Cardiac muscle cell (in vitro differentiated cells and primary cell): ENCODE results near the gene UGT3A1. TPM values are rescaled to one million over a fixed set of nuclear protein-coding genes. Genes with fewer than 3 reads are reported as not detected.

ENCODE experiments used
- DNase-seq, 2 donors: peaks; one replicate each; pipeline versions ENCODE4 v3.0.0 to v3.0.0-alpha.2; 2010 to 2017; ENCODE audit warnings: low read depth in 1 of 2, low spot score in 1 of 2
- H3K27ac ChIP-seq: fragments of 200-600 bp; sonication (generic); 2 replicates; pipeline ENCODE4 v1.5.1; 2016
- H3K27me3 ChIP-seq: fragments of 200-600 bp; sonication (generic); 2 replicates; pipeline ENCODE4 v1.6.0; 2016; ENCODE audit warnings: control low read depth
- H3K36me3 ChIP-seq: fragments of 200-600 bp; sonication (generic); 2 replicates; pipeline ENCODE4 v1.5.1; 2016; ENCODE audit warnings: control low read depth
- H3K4me1 ChIP-seq: fragments of 200-600 bp; sonication (generic); 2 replicates; pipeline ENCODE4 v1.8.1; 2017; ENCODE audit warnings: low read depth, mild to moderate bottlenecking, mixed run types
- H3K4me3 ChIP-seq: fragments of 200-600 bp; sonication (generic); 2 replicates; pipeline ENCODE4 v1.5.1; 2016; ENCODE audit warnings: mild to moderate bottlenecking
- H3K9me3 ChIP-seq: fragments of 200-600 bp; sonication (generic); 2 replicates; pipeline ENCODE4 v1.5.1; 2017; ENCODE audit warnings: low read depth, mild to moderate bottlenecking, control low read depth
- polyA plus RNA-seq: library from polyadenylated mRNA; unstranded; fragments of >200 nt; fragmentation: Nextera tagmentation; extraction: Ambion mirVana; gene quantifications from 2 replicates; pipeline ENCODE4 v1.2.1, GENCODE V29; 2016
- total RNA-seq: library from RNA; depleted of rRNA; stranded (reverse); fragments of >200 nt; gene quantifications from 2 replicates; pipeline ENCODE4 v1.2.3, GENCODE V29; 2016
- TF ChIP-seq, protein P1 (sequence below): IDR thresholded peaks from 2 replicates; pipeline ENCODE4 v1.5.1; 2012; ENCODE audit warnings: low read depth, mild to moderate bottlenecking, low read length

The UGT3A1 gene
- total and polyA plus RNA-seq, 2 experiments from 2014 or later = 0.48 TPM; not detected in 1

DNA sequence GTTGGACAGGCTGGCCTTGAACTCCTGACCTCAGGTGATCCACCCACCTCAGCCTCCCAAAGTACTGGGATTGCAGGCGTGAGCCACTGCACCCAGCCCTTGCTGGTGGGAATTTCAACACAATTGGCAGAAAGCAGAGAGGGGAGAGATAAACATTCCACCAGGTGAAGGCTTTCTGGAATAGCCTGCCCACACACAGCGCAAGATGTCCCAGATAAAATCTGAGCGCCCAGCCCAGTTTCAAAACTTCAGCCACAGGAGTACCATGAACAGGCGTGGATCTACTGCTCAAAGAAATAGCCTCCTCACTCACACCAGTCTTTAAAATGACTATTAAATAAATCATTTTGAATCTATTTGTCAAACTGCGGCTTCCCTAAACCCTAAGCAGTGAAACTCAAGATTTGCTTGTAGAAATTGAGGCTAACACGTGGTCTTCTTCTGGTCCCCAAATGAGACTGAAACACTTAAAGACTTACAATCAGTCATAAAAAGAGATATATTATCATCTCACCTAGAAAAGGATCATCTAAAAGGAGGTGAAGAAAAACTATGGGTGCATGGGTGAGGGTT, 87.5 kb downstream of the UGT3A1 start:
- H3K36me3 ChIP-seq = no peaks in the 10 kb centered on the region
- no peaks in the 10 kb centered on the region for H3K9me3 ChIP-seq
- no peak overlapping the region for H3K4me3 ChIP-seq
- no peaks in the 10 kb centered on the region for H3K27me3 ChIP-seq
- no peak for DNase-seq
- TF ChIP-seq, protein P1, sequence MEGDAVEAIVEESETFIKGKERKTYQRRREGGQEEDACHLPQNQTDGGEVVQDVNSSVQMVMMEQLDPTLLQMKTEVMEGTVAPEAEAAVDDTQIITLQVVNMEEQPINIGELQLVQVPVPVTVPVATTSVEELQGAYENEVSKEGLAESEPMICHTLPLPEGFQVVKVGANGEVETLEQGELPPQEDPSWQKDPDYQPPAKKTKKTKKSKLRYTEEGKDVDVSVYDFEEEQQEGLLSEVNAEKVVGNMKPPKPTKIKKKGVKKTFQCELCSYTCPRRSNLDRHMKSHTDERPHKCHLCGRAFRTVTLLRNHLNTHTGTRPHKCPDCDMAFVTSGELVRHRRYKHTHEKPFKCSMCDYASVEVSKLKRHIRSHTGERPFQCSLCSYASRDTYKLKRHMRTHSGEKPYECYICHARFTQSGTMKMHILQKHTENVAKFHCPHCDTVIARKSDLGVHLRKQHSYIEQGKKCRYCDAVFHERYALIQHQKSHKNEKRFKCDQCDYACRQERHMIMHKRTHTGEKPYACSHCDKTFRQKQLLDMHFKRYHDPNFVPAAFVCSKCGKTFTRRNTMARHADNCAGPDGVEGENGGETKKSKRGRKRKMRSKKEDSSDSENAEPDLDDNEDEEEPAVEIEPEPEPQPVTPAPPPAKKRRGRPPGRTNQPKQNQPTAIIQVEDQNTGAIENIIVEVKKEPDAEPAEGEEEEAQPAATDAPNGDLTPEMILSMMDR = no peak
- no peak overlapping the region for H3K27ac ChIP-seq
- H3K4me1 ChIP-seq = peaks cover 4% of the 10 kb centered on the region

DNA sequence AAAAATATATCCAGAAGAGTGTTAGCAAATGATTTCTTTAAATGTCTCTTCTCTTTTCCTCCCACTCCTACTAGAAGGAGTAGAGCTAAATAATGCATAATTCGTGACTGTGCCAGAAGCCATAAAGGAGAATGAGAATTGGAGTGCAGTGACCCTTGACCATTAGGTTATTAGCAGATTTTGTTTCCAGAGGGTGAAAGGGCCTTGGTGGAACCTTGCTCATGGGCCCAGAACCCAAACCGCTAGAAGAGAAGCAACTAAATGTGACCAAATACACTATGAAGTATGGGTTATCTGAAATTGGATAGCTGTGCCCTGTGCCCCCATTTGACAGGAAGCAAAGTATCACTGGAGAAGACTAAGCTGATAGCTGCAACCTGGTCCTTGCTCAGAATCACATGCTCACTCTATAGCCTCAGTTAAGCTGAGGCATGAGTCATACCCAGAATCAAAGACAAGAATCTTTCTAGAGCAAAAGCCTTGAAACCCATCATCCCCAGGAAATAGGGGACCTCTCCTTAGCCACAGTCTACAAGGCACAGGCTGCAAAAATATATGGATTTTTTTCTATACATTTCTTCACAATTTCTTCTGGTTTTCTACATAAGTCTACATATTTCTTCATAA, 89.0 kb downstream of the UGT3A1 start:
- H3K27ac ChIP-seq = no peak overlapping the region
- TF ChIP-seq, protein P1 = no peak
- peak in 1 of 2 donors; percentile 7 for DNase-seq
- H3K4me1 ChIP-seq = peaks cover 4% of the 10 kb centered on the region
- no peaks in the 10 kb centered on the region for H3K9me3 ChIP-seq
- H3K27me3 ChIP-seq = no peaks in the 10 kb centered on the region
- H3K36me3 ChIP-seq = no peaks in the 10 kb centered on the region
- H3K4me3 ChIP-seq = no peak overlapping the region

Other genes with a start within 250 kb of the UGT3A1 start
- not detected in 2 replicates for gene IL7R, start 134.5 kb downstream of the UGT3A1 start, total RNA-seq
- gene IL7R, start 134.5 kb downstream of the UGT3A1 start, polyA plus RNA-seq = 0.04 TPM in 1 of 2 replicates, not detected in the other
- not detected in 2 replicates for gene CAPSL, start 52.8 kb downstream of the UGT3A1 start, total RNA-seq
- gene CAPSL, start 52.8 kb downstream of the UGT3A1 start, polyA plus RNA-seq = not detected in 2 replicates
- gene UGT3A2, start 75.5 kb upstream of the UGT3A1 start, total RNA-seq = 2.8 and 4.4 TPM in 2 replicates
- 2.6 and 11.6 TPM in 2 replicates for gene UGT3A2, start 75.5 kb upstream of the UGT3A1 start, polyA plus RNA-seq
- 9.3 and 15.6 TPM in 2 replicates for gene LMBRD2, start 160.5 kb upstream of the UGT3A1 start, total RNA-seq
- gene LMBRD2, start 160.5 kb upstream of the UGT3A1 start, polyA plus RNA-seq = 3.9 and 5.4 TPM in 2 replicates
- 36.1 and 57.5 TPM in 2 replicates for gene SKP2, start 160.7 kb upstream of the UGT3A1 start, total RNA-seq
- gene SKP2, start 160.7 kb upstream of the UGT3A1 start, polyA plus RNA-seq = 30.3 and 38.0 TPM in 2 replicates